GM21723 (cell line): Measurements from ENCODE around the gene CES3.
"Not testable (repeated sequence)": the region's sequence is repeated elsewhere in the genome, so short reads cannot be mapped to it uniquely, and the experiment has no call there.

Experiments used
- ATAC-seq: cut with Tn5 transposase; IDR thresholded peaks from one replicate; pipeline ENCODE4 v1.9.1; 2021; ENCODE audit warnings: mild to moderate bottlenecking, moderate library complexity; ENCODE audit not compliant: unreplicated experiment

Gene CES3

GRCh38 chr16:66944971-66945370, 16.1 kb upstream of the CES3 start:
- not testable (repeated sequence) for ATAC-seq

GRCh38 chr16:66945939-66946338, 15.1 kb upstream of the CES3 start:
- ATAC-seq: no peak

GRCh38 chr16:66946541-66946940, 14.5 kb upstream of the CES3 start:
- ATAC-seq: no peak

GRCh38 chr16:66946974-66947301, 14.1 kb upstream of the CES3 start:
- ATAC-seq: no peak

GRCh38 chr16:66947302-66948065, 13.6 kb upstream of the CES3 start:
- ATAC-seq: peak; percentile 68

GRCh38 chr16:66948134-66948836, 12.8 kb upstream of the CES3 start:
- no peak for ATAC-seq

GRCh38 chr16:66948837-66949225, 12.2 kb upstream of the CES3 start:
- no peak for ATAC-seq

- ATAC-seq: no peak
Observed at GRCh38 chr16:66949472-66949871, 11.6 kb upstream of the CES3 start.

- no peak for ATAC-seq
Observed at GRCh38 chr16:66950437-66950836, 10.6 kb upstream of the CES3 start.

GRCh38 chr16:66950971-66951790, 9.9 kb upstream of the CES3 start:
- no peak for ATAC-seq

- no peak for ATAC-seq
Observed at GRCh38 chr16:66952430-66953110, 8.5 kb upstream of the CES3 start.

- no peak for ATAC-seq
Observed at GRCh38 chr16:66953462-66954096, 7.5 kb upstream of the CES3 start.

GRCh38 chr16:66954097-66954659, 6.9 kb upstream of the CES3 start:
- ATAC-seq: peak; percentile 45

GRCh38 chr16:66955363-66956153, 5.5 kb upstream of the CES3 start:
- not testable (repeated sequence) for ATAC-seq

GRCh38 chr16:66956154-66956457, 5.0 kb upstream of the CES3 start:
- ATAC-seq: not testable (repeated sequence)

- no peak for ATAC-seq
Observed at GRCh38 chr16:66958857-66959703, 2.0 kb upstream of the CES3 start.

GRCh38 chr16:66959704-66960161, 1.3 kb upstream of the CES3 start:
- no peak for ATAC-seq

- ATAC-seq: no peak
Observed at GRCh38 chr16:66960270-66960669, 796 bp upstream of the CES3 start.

- no peak for ATAC-seq
Observed at GRCh38 chr16:66961914-66962313, 848 bp downstream of the CES3 start.
